HG03442 (cell line): ENCODE measurements around the gene APOO.

Experiments used
- ATAC-seq: cut with Tn5 transposase; IDR thresholded peaks from one replicate; pipeline ENCODE4 v1.9.1; 2021; ENCODE audit warnings: mild to moderate bottlenecking, moderate library complexity; ENCODE audit not compliant: unreplicated experiment

Gene APOO

GRCh38 chrX:23907498-23908218 lies at the start of gene APOO, which contains the start of gene CXorf58:
TSS of gene APOO (minus strand) at chrX:23907938. CDS start at chrX:23907702, 236 bp downstream.
TSS of gene CXorf58 (plus strand) at chrX:23908006. CDS start at chrX:23910303, 2,297 bp downstream.
- peak; percentile 91 for ATAC-seq

GRCh38 chrX:23954396-23954795 lies 46.7 kb upstream of the APOO start:
- no peak for ATAC-seq

GRCh38 chrX:23953908-23954269 lies 46.2 kb upstream of the APOO start:
- no peak for ATAC-seq

GRCh38 chrX:23952984-23953907 lies 45.5 kb upstream of the APOO start:
- ATAC-seq = peak; percentile 95

- no peak for ATAC-seq
Observed at GRCh38 chrX:23952391-23952790, 44.7 kb upstream of the APOO start.

- no peak for ATAC-seq
Observed at GRCh38 chrX:23945206-23945605, 37.5 kb upstream of the APOO start.

- ATAC-seq = no peak
Observed at GRCh38 chrX:23944234-23944633, 36.5 kb upstream of the APOO start.

- no peak for ATAC-seq
Observed at GRCh38 chrX:23939203-23939602, 31.5 kb upstream of the APOO start.

GRCh38 chrX:23938690-23939089 lies 31.0 kb upstream of the APOO start:
- ATAC-seq = no peak

- ATAC-seq = no peak
Observed at GRCh38 chrX:23937100-23937499, 29.4 kb upstream of the APOO start.

GRCh38 chrX:23936180-23936579 lies 28.4 kb upstream of the APOO start:
- ATAC-seq = no peak

- no peak for ATAC-seq
Observed at GRCh38 chrX:23935106-23935505, 27.4 kb upstream of the APOO start.

GRCh38 chrX:23932046-23932445 lies 24.3 kb upstream of the APOO start:
- ATAC-seq = no peak

GRCh38 chrX:23930894-23931604 lies 23.3 kb upstream of the APOO start:
- ATAC-seq = no peak

GRCh38 chrX:23926015-23926414 lies 18.3 kb upstream of the APOO start:
- no peak for ATAC-seq

GRCh38 chrX:23919706-23920320 lies 12.1 kb upstream of the APOO start:
- ATAC-seq = no peak

- ATAC-seq = no peak
Observed at GRCh38 chrX:23919148-23919547, 11.4 kb upstream of the APOO start.

GRCh38 chrX:23911126-23911835 lies 3.5 kb upstream of the APOO start:
- no peak for ATAC-seq

GRCh38 chrX:23908219-23909004 lies 674 bp upstream of the APOO start:
- no peak for ATAC-seq

GRCh38 chrX:23907111-23907497 lies 634 bp downstream of the APOO start:
- ATAC-seq = peak; percentile 1
